SK-N-SH (cell line): ENCODE measurements around the gene SLC4A9. TPM values are rescaled to one million over a fixed set of nuclear protein-coding genes. Genes with fewer than 3 reads are reported as not detected.

Source experiments
- CTCF ChIA-PET: fragments of 300-600, 350-600 bp; formaldehyde crosslinking; extraction: SDS; loops from one replicate; lab custom pipeline; 2021; lab: Yijun Ruan, JAX
- POLR2A ChIA-PET: fragments of 350-600 bp; sonication (Branson Sonifier 250); formaldehyde crosslinking; extraction: SDS; loops from one replicate; lab custom pipeline; 2020; ENCODE audit warnings: antibody characterized with exemption, inconsistent platforms; lab: Yijun Ruan, JAX
- DNase-seq: peaks from one replicate; pipeline ENCODE4 v3.0.0; 2012
- H2AFZ ChIP-seq: fragments of 200-600 bp; sonication (generic); 2 replicates; pipeline ENCODE4 v1.8.1; 2016; ENCODE audit warnings: antibody characterized with exemption, mild to moderate bottlenecking, low read depth
- H3F3A ChIP-seq: fragments of 200-600 bp; sonication (generic); replicated peaks from 2 replicates; pipeline ENCODE3; 2016; ENCODE audit warnings: antibody characterized with exemption, mild to moderate bottlenecking; ENCODE audit not compliant: insufficient read depth
- H3K27ac ChIP-seq, 2 experiments: fragments of 200-500 bp in 1 of 2; fragments of 200-600 bp in 1 of 2; sonication (Bioruptor generic) in 1 of 2; sonication (generic), shearing (Covaris generic) in 1 of 2; 2 replicates each; pipeline versions ENCODE4 v1.5.1 to v1.6.1; 2014 to 2016; ENCODE audit warnings: low read depth in 2 of 2, inconsistent platforms in 1 of 2, low read length in 1 of 2, mild to moderate bottlenecking in 1 of 2, mixed read lengths in 1 of 2
- H3K27me3 ChIP-seq: fragments of 200-600 bp; sonication (generic), shearing (Covaris generic); 2 replicates; pipeline ENCODE4 v1.6.1; 2016; ENCODE audit warnings: mixed run types; ENCODE audit not compliant: insufficient read depth
- H3K36me3 ChIP-seq, 2 experiments: fragments of 200-500 bp in 1 of 2; fragments of 200-600 bp in 1 of 2; sonication (Bioruptor generic) in 1 of 2; sonication (generic) in 1 of 2; replicated peaks in 1 of 2; 2 replicates each; pipeline versions ENCODE3 to v1.5.1; 2014 to 2016; ENCODE audit warnings: low read length in 1 of 2, mild to moderate bottlenecking in 1 of 2; ENCODE audit not compliant: insufficient read depth in 2 of 2, control insufficient read depth in 1 of 2
- H3K4me1 ChIP-seq, 2 experiments: fragments of 200-500 bp in 1 of 2; fragments of 200-600 bp in 1 of 2; sonication (Bioruptor generic) in 1 of 2; sonication (generic), shearing (Covaris generic) in 1 of 2; 2 replicates each; pipeline versions ENCODE4 v1.5.1 to v1.6.1; 2014 to 2016; ENCODE audit warnings: low read depth in 1 of 2, low read length in 1 of 2, mixed run types in 1 of 2; ENCODE audit not compliant: insufficient read depth in 2 of 2, control insufficient read depth in 1 of 2
- H3K4me2 ChIP-seq: fragments of 200-600 bp; sonication (generic), shearing (Covaris generic); 2 replicates; pipeline ENCODE4 v1.6.1; 2017; ENCODE audit warnings: mixed run types
- H3K4me3 ChIP-seq, 2 experiments: fragments of 200-500 bp in 1 of 2; fragments of 200-600 bp in 1 of 2; sonication (Bioruptor generic) in 1 of 2; sonication (generic), shearing (Covaris generic) in 1 of 2; 2 replicates each; pipeline versions ENCODE4 v1.5.1 to v1.8.1; 2014 to 2016; ENCODE audit warnings: low read depth in 2 of 2, inconsistent platforms in 1 of 2, low read length in 1 of 2, mild to moderate bottlenecking in 1 of 2, mixed read lengths in 1 of 2, moderate library complexity in 1 of 2
- H3K79me2 ChIP-seq: fragments of 200-600 bp; sonication (generic); 2 replicates; pipeline ENCODE4 v1.8.1; 2017; ENCODE audit warnings: mild to moderate bottlenecking; ENCODE audit not compliant: insufficient read depth
- H3K9ac ChIP-seq: fragments of 200-600 bp; sonication (generic); 2 replicates; pipeline ENCODE4 v1.6.1; 2017; ENCODE audit warnings: mixed run types
- H3K9me2 ChIP-seq: fragments of 200-600 bp; sonication (generic); 2 replicates; pipeline ENCODE4 v1.6.1; 2017; ENCODE audit warnings: mixed run types
- H3K9me3 ChIP-seq: fragments of 200-600 bp; sonication (generic); 2 replicates; pipeline ENCODE4 v1.6.1; 2017; ENCODE audit warnings: mixed run types, mild to moderate bottlenecking, moderate library complexity
- H4K20me1 ChIP-seq: fragments of 200-600 bp; sonication (generic); 2 replicates; pipeline ENCODE4 v1.6.1; 2017; ENCODE audit warnings: mild to moderate bottlenecking, mixed run types; ENCODE audit not compliant: insufficient read depth
- CHD2 ChIP-seq: fragments of 150-350 bp; IDR thresholded peaks from 2 replicates; pipeline ENCODE4 v1.6.1; 2018; ENCODE audit warnings: low read length; ENCODE audit not compliant: partially characterized antibody
- CTCF ChIP-seq: fragments of 200-600 bp; sonication (generic); IDR thresholded peaks from 2 replicates; pipeline ENCODE4 v1.6.1; 2017; ENCODE audit warnings: antibody characterized with exemption, mild to moderate bottlenecking, moderate library complexity
- EP300 ChIP-seq, 2 experiments: IDR thresholded peaks; 2 replicates each; pipeline versions ENCODE4 v1.4.0 to v1.6.1; 2012; ENCODE audit warnings: borderline replicate concordance in 1 of 2, low read depth in 1 of 2, low read length in 1 of 2
- GABPA ChIP-seq: IDR thresholded peaks from 2 replicates; pipeline ENCODE4 v1.4.0; 2012; ENCODE audit warnings: low read depth, mild to moderate bottlenecking
- GATA2 ChIP-seq: sonication (generic); formaldehyde crosslinking; IDR thresholded peaks from 2 replicates; pipeline ENCODE4 v1.5.0; 2020; ENCODE audit warnings: mild to moderate bottlenecking, missing genetic modification reagents
- IRF3 ChIP-seq: fragments of 150-350 bp; IDR thresholded peaks from 2 replicates; pipeline ENCODE4 v1.6.1; 2016; ENCODE audit warnings: mild to moderate bottlenecking, low read depth, low read length
- JUND ChIP-seq: IDR thresholded peaks from 2 replicates; pipeline ENCODE4 v1.4.0; 2012
- MAX ChIP-seq: IDR thresholded peaks from 2 replicates; pipeline ENCODE4 v1.4.0; 2012; ENCODE audit warnings: low read depth
- NFIC ChIP-seq: IDR thresholded peaks from 2 replicates; pipeline ENCODE4 v1.4.0; 2012; ENCODE audit warnings: borderline replicate concordance
- NRF1 ChIP-seq: IDR thresholded peaks from 2 replicates; pipeline ENCODE4 v1.6.1; 2012; ENCODE audit warnings: low read depth, mild to moderate bottlenecking, low read length
- REST ChIP-seq: IDR thresholded peaks from 2 replicates; pipeline ENCODE4 v1.6.1; 2012; ENCODE audit warnings: mild to moderate bottlenecking, low read depth, low read length, moderate library complexity
- TEAD4 ChIP-seq: IDR thresholded peaks from 2 replicates; pipeline ENCODE4 v1.4.0; 2012; ENCODE audit warnings: mild to moderate bottlenecking, borderline replicate concordance; ENCODE audit not compliant: insufficient read depth
- USF1 ChIP-seq: IDR thresholded peaks from 2 replicates; pipeline ENCODE4 v1.4.0; 2012; ENCODE audit warnings: low read depth, borderline replicate concordance
- YY1 ChIP-seq: IDR thresholded peaks from 2 replicates; pipeline ENCODE4 v1.4.0; 2012; ENCODE audit warnings: low read depth, mild to moderate bottlenecking
- WGBS: methylation state at CpG from one replicate; pipeline ENCODE4 v1.1.6; 2017; ENCODE audit warnings: low lambda C conversion rate; 5-methylcytosine and 5-hydroxymethylcytosine counted together
- polyA plus RNA-seq, 3 experiments: library from polyadenylated mRNA; depleted of rRNA; stranded (reverse); fragments of >200 nt; gene quantifications; 2 replicates each; pipeline ENCODE4 v1.2.3, GENCODE V29; 2012

The SLC4A9 gene
- polyA plus RNA-seq, 1 of the 3 experiments (the other 2 are of a cell fraction) = 0.02 TPM

GRCh38 chr5:140381972-140382371, 22.0 kb downstream of the SLC4A9 start:
- Histone ChIP-seq H2AFZ (no peak overlapping the region), H3K79me2 (no peaks in the 10 kb centered on the region), H3K9ac (no peak overlapping the region), H3K27me3 (no peaks in the 10 kb centered on the region), H3F3A (no peaks in the 10 kb centered on the region), H3K4me3 (no peak overlapping the region), H3K27ac (no peak overlapping the region), H3K9me3 (no peaks in the 10 kb centered on the region), H3K9me2 (no peaks in the 10 kb centered on the region), H3K4me1 (no peaks in the 10 kb centered on the region), H3K4me2 (no peak overlapping the region), H4K20me1 (no peaks in the 10 kb centered on the region), H3K36me3 (no peaks in the 10 kb centered on the region)
- no peak for DNase-seq
- CTCF ChIA-PET = interaction anchor here (0.6 to 2.1 kb wide), 3 partner anchors 9 to 257 kb away, joined by 3 to 6 read pairs (median 3); no protein-coding TSS in a partner anchor
- 85% methylated on average over 1 of the region's 1 CpG for WGBS
- TF ChIP-seq CHD2 = no peak
- POLR2A ChIA-PET = no interaction called here

- Histone ChIP-seq H4K20me1 (no peaks in the 10 kb centered on the region), H3K4me3 (no peak overlapping the region), H3K27ac (no peak overlapping the region), H3K27me3 (no peaks in the 10 kb centered on the region), H3K9me2 (no peaks in the 10 kb centered on the region), H3K4me2 (no peak overlapping the region), H3K36me3 (no peaks in the 10 kb centered on the region), H3F3A (no peaks in the 10 kb centered on the region), H3K9ac (no peak overlapping the region), H2AFZ (no peak overlapping the region), H3K79me2 (no peaks in the 10 kb centered on the region), H3K4me1 (no peaks in the 10 kb centered on the region), H3K9me3 (no peaks in the 10 kb centered on the region)
- ChIA-PET POLR2A (no interaction called here), CTCF (interaction anchor here (1.5 to 2.1 kb wide), 2 partner anchors 10 to 20 kb away, joined by 6 read pairs; no protein-coding TSS in a partner anchor)
- no peak for DNase-seq
- TF ChIP-seq REST (no peak), NRF1 (no peak), CTCF (no peak), TEAD4 (no peak), CHD2 (no peak), GABPA (no peak), JUND (no peak), USF1 (no peak), IRF3 (no peak), EP300 (IDR thresholded peaks at IDR 0.05; ENCODE audit: borderline replicate concordance in 1 of 2, low read depth in 1 of 2, low read length in 1 of 2) (no peak), YY1 (no peak), NFIC (no peak), MAX (no peak), GATA2 (CRISPR knock-in tag) (no peak)
These were observed 22.9 kb downstream of the SLC4A9 start for GRCh38 chr5:140382866-140383265.
